Sigmoid colon (tissue), 4 donors: Measurements from ENCODE around the gene STARD9.

Source experiments
- POLR2AphosphoS5 ChIP-seq, 4 donors: sonication (generic); formaldehyde crosslinking; IDR thresholded peaks; one replicate each; pipeline ENCODE4 v1.6.1; 2017; ENCODE audit warnings: antibody characterized with exemption in 4 of 4
- TF ChIP-seq, protein P1 (sequence below), 4 experiments: fragments of 450-650 bp in 3 of 4; fragments of 200-600 bp in 1 of 4; IDR thresholded peaks; one replicate each; pipeline ENCODE4 v1.5.1; 2016 to 2019; ENCODE audit warnings: antibody characterized with exemption in 4 of 4, mild to moderate bottlenecking in 3 of 4, moderate library complexity in 2 of 4

DNA sequence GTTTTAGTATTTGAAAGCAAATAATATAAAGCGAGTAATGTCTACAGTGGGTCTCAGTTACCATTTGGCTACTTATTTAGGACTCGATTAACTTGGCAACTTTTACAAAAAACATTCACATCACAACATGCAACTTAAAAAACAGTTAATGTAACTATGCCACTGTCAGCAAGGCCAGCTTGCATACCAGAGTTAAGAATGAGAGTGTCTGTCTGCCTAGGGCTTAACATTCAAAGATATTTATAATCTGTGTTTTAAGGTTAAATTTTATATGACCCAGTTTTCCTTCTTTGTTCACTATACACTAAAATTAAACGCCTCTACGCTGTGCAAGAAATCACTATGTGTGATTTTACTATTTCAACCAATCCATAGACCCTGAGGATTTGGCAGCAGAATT lies 166.7 kb downstream of the STARD9 start:
- TF ChIP-seq, protein P1, sequence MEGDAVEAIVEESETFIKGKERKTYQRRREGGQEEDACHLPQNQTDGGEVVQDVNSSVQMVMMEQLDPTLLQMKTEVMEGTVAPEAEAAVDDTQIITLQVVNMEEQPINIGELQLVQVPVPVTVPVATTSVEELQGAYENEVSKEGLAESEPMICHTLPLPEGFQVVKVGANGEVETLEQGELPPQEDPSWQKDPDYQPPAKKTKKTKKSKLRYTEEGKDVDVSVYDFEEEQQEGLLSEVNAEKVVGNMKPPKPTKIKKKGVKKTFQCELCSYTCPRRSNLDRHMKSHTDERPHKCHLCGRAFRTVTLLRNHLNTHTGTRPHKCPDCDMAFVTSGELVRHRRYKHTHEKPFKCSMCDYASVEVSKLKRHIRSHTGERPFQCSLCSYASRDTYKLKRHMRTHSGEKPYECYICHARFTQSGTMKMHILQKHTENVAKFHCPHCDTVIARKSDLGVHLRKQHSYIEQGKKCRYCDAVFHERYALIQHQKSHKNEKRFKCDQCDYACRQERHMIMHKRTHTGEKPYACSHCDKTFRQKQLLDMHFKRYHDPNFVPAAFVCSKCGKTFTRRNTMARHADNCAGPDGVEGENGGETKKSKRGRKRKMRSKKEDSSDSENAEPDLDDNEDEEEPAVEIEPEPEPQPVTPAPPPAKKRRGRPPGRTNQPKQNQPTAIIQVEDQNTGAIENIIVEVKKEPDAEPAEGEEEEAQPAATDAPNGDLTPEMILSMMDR (IDR thresholded peaks at IDR 0.05) = no peak
- TF ChIP-seq POLR2AphosphoS5 (IDR thresholded peaks at IDR 0.05) = no peak
